Renal cortex interstitium (tissue), 11 donors: Measurements from ENCODE around the gene CCDC102A. TPM values are rescaled to one million over a fixed set of nuclear protein-coding genes. Genes with fewer than 3 reads are reported as not detected.
"Not testable (repeated sequence)": the region's sequence is repeated elsewhere in the genome, so short reads cannot be mapped to it uniquely, and the experiment has no call there.

Experiments
- DNase-seq, 11 donors: peaks; one replicate each; pipeline ENCODE4 v3.0.0-alpha.2; 2013; ENCODE audit warnings: low read depth in 9 of 11, low spot score in 4 of 11; ENCODE audit errors: extremely low read depth in 1 of 11
- polyA plus RNA-seq, 3 donors: library from polyadenylated mRNA; unstranded; fragments of 120-200 nt; gene quantifications; one replicate each; pipeline ENCODE4 v1.2.1, GENCODE V29; 2013; ENCODE audit not compliant: insufficient read length in 3 of 3

CCDC102A gene
- polyA plus RNA-seq, 3 donors: 13.7 to 21.6 (median 17.9) TPM

- DNase-seq: no peak
Measured at GRCh38 chr16:57512296-57513001, 23.9 kb downstream of the CCDC102A start.

GRCh38 chr16:57510016-57510871, 26.1 kb downstream of the CCDC102A start:
- DNase-seq: no peak

GRCh38 chr16:57509231-57509923, 27.0 kb downstream of the CCDC102A start:
- no peak for DNase-seq

- DNase-seq: no peak
Measured at GRCh38 chr16:57508035-57508425, 28.3 kb downstream of the CCDC102A start.

- no peak for DNase-seq
Measured at GRCh38 chr16:57507136-57508034, 29.0 kb downstream of the CCDC102A start.

GRCh38 chr16:57505169-57505568, 31.2 kb downstream of the CCDC102A start:
- DNase-seq: no peak

GRCh38 chr16:57504491-57504890, 31.9 kb downstream of the CCDC102A start:
- no peak for DNase-seq

GRCh38 chr16:57504001-57504400, 32.4 kb downstream of the CCDC102A start:
- DNase-seq: no peak

- no peak for DNase-seq
Measured at GRCh38 chr16:57503366-57503765, 33.0 kb downstream of the CCDC102A start.

- no peak for DNase-seq
Measured at GRCh38 chr16:57502048-57502775, 34.2 kb downstream of the CCDC102A start.

- DNase-seq: no peak
Measured at GRCh38 chr16:57501492-57501891, 34.9 kb downstream of the CCDC102A start.

- DNase-seq: no peak
Measured at GRCh38 chr16:57500578-57501111, 35.7 kb downstream of the CCDC102A start.

- DNase-seq: not testable (repeated sequence)
Measured at GRCh38 chr16:57499941-57500340, 36.4 kb downstream of the CCDC102A start.

GRCh38 chr16:57498031-57498430, 38.3 kb downstream of the CCDC102A start:
- no peak for DNase-seq

GRCh38 chr16:57497121-57497520, 39.2 kb downstream of the CCDC102A start:
- no peak for DNase-seq

GRCh38 chr16:57493767-57494166, 42.6 kb downstream of the CCDC102A start:
- DNase-seq: no peak

- no peak for DNase-seq
Measured at GRCh38 chr16:57489229-57489628, 47.1 kb downstream of the CCDC102A start.
